ENCODE measurements around the gene INVS. TPM values are rescaled to one million over a fixed set of nuclear protein-coding genes. Genes with fewer than 3 reads are reported as not detected.

Gene INVS
- total and polyA plus RNA-seq, 2 of the 13 experiments (the other 11 are each of a cell fraction or from before 2014, with no cell fraction given) = 11.3 to 16.3 TPM

DNA sequence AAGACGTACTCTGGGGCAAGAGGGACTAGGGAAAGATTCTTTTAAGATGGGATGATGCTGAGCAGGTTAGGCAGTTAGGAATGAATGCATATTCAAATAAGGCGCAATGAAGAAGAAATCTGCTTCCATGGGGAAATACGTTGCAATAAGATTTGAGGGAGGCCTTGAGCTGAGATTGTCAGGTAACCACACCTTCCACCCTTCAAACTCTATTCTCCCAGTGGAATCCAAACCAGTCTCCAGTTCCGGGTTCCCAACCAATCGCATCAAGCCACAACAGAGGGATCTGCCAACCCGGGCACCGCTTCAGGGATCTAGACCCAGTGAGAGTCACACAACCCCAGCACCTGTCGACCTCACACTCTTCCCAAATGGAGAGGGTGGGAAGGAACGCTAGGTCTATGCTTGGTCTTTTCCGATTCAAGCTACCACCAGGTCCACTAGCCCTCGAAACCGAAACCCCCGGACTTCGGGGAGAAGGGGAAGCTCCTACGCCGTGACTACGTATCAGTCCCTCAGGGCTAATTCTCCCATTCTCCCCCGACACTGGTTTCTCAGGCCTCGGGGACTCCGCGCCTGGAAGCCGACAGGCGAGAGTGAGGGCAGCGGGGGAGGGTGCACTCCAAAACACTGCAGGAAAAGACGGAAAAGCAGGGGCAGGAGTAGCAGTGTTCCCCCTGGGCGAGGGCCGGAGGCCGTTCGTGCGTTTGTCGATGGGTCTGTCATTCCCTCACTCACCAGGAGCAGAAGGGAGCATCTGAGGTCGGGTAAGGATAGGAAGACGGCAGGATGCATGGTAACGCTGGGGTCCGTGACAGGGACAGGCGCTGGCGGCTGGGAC is 777 bp upstream of the INVS start (continued):
- TF ChIP-seq, protein P1, sequence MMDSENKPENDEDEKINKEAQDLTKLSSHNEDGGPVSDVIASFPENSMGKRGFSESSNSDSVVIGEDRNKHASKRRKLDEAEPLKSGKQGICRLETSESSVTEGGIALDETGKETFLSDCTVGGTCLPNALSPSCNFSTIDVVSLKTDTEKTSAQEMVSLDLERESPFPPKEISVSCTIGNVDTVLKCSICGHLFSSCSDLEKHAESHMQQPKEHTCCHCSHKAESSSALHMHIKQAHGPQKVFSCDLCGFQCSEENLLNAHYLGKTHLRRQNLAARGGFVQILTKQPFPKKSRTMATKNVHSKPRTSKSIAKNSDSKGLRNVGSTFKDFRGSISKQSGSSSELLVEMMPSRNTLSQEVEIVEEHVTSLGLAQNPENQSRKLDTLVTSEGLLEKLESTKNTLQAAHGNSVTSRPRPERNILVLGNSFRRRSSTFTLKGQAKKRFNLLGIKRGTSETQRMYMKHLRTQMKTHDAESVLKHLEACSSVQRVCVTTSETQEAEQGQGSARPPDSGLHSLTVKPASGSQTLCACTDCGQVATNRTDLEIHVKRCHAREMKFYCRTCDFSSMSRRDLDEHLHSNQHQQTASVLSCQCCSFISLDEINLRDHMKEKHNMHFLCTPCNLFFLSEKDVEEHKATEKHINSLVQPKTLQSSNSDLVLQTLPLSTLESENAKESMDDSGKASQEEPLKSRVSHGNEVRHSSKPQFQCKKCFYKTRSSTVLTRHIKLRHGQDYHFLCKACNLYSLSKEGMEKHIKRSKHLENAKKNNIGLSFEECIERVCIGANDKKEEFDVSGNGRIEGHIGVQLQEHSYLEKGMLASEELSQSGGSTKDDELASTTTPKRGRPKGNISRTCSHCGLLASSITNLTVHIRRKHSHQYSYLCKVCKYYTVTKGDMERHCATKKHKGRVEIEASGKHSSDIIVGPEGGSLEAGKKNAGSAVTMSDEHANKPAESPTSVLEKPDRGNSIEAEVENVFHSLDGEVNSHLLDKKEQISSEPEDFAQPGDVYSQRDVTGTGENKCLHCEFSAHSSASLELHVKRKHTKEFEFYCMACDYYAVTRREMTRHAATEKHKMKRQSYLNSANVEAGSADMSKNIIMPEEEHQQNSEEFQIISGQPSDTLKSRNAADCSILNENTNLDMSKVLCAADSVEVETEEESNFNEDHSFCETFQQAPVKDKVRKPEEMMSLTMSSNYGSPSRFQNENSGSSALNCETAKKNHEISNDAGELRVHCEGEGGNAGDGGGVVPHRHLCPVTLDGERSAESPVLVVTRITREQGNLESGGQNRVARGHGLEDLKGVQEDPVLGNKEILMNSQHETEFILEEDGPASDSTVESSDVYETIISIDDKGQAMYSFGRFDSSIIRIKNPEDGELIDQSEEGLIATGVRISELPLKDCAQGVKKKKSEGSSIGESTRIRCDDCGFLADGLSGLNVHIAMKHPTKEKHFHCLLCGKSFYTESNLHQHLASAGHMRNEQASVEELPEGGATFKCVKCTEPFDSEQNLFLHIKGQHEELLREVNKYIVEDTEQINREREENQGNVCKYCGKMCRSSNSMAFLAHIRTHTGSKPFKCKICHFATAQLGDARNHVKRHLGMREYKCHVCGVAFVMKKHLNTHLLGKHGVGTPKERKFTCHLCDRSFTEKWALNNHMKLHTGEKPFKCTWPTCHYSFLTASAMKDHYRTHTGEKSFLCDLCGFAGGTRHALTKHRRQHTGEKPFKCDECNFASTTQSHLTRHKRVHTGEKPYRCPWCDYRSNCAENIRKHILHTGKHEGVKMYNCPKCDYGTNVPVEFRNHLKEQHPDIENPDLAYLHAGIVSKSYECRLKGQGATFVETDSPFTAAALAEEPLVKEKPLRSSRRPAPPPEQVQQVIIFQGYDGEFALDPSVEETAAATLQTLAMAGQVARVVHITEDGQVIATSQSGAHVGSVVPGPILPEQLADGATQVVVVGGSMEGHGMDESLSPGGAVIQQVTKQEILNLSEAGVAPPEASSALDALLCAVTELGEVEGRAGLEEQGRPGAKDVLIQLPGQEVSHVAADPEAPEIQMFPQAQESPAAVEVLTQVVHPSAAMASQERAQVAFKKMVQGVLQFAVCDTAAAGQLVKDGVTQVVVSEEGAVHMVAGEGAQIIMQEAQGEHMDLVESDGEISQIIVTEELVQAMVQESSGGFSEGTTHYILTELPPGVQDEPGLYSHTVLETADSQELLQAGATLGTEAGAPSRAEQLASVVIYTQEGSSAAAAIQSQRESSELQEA (CRISPR knock-in tag; IDR thresholded peaks at IDR 0.05; ENCODE audit: not compliant biosample characterization) = peak; percentile 38
- TF ChIP-seq, protein P2, sequence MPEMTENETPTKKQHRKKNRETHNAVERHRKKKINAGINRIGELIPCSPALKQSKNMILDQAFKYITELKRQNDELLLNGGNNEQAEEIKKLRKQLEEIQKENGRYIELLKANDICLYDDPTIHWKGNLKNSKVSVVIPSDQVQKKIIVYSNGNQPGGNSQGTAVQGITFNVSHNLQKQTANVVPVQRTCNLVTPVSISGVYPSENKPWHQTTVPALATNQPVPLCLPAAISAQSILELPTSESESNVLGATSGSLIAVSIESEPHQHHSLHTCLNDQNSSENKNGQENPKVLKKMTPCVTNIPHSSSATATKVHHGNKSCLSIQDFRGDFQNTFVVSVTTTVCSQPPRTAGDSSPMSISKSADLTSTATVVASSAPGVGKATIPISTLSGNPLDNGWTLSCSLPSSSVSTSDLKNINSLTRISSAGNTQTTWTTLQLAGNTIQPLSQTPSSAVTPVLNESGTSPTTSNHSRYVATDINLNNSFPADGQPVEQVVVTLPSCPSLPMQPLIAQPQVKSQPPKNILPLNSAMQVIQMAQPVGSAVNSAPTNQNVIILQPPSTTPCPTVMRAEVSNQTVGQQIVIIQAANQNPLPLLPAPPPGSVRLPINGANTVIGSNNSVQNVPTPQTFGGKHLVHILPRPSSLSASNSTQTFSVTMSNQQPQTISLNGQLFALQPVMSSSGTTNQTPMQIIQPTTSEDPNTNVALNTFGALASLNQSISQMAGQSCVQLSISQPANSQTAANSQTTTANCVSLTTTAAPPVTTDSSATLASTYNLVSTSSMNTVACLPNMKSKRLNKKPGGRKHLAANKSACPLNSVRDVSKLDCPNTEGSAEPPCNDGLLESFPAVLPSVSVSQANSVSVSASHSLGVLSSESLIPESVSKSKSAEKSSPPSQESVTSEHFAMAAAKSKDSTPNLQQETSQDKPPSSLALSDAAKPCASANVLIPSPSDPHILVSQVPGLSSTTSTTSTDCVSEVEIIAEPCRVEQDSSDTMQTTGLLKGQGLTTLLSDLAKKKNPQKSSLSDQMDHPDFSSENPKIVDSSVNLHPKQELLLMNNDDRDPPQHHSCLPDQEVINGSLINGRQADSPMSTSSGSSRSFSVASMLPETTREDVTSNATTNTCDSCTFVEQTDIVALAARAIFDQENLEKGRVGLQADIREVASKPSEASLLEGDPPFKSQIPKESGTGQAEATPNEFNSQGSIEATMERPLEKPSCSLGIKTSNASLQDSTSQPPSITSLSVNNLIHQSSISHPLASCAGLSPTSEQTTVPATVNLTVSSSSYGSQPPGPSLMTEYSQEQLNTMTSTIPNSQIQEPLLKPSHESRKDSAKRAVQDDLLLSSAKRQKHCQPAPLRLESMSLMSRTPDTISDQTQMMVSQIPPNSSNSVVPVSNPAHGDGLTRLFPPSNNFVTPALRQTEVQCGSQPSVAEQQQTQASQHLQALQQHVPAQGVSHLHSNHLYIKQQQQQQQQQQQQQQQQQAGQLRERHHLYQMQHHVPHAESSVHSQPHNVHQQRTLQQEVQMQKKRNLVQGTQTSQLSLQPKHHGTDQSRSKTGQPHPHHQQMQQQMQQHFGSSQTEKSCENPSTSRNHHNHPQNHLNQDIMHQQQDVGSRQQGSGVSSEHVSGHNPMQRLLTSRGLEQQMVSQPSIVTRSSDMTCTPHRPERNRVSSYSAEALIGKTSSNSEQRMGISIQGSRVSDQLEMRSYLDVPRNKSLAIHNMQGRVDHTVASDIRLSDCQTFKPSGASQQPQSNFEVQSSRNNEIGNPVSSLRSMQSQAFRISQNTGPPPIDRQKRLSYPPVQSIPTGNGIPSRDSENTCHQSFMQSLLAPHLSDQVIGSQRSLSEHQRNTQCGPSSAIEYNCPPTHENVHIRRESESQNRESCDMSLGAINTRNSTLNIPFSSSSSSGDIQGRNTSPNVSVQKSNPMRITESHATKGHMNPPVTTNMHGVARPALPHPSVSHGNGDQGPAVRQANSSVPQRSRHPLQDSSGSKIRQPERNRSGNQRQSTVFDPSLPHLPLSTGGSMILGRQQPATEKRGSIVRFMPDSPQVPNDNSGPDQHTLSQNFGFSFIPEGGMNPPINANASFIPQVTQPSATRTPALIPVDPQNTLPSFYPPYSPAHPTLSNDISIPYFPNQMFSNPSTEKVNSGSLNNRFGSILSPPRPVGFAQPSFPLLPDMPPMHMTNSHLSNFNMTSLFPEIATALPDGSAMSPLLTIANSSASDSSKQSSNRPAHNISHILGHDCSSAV (CRISPR knock-in tag; IDR thresholded peaks at IDR 0.05; ENCODE audit: borderline replicate concordance) = no peak
- TF ChIP-seq TAF15 (IDR thresholded peaks at IDR 0.05; ENCODE audit: low read depth, low read length, poor library complexity, severe bottlenecking) (no peak), ZNF547 (CRISPR knock-in tag; IDR thresholded peaks at IDR 0.05) (peak; percentile 18; the same call in 1 of the 2 replicates), ONECUT2 (CRISPR knock-in tag; IDR thresholded peaks at IDR 0.05) (no peak), ZNF546 (CRISPR knock-in tag; conservative IDR thresholded peaks at IDR 0.05) (no peak), KDM2A (CRISPR knock-in tag; IDR thresholded peaks at IDR 0.05; ENCODE audit: borderline replicate concordance, low read depth) (no peak)
- TF ChIP-seq, protein P3, sequence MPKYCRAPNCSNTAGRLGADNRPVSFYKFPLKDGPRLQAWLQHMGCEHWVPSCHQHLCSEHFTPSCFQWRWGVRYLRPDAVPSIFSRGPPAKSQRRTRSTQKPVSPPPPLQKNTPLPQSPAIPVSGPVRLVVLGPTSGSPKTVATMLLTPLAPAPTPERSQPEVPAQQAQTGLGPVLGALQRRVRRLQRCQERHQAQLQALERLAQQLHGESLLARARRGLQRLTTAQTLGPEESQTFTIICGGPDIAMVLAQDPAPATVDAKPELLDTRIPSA (CRISPR knock-in tag; IDR thresholded peaks at IDR 0.05; ENCODE audit: borderline replicate concordance) = peak; percentile 66; the same call in 1 of the 2 replicates
- TF ChIP-seq, protein P4, sequence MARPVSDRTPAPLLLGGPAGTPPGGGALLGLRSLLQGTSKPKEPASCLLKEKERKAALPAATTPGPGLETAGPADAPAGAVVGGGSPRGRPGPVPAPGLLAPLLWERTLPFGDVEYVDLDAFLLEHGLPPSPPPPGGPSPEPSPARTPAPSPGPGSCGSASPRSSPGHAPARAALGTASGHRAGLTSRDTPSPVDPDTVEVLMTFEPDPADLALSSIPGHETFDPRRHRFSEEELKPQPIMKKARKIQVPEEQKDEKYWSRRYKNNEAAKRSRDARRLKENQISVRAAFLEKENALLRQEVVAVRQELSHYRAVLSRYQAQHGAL (CRISPR knock-in tag; IDR thresholded peaks at IDR 0.05; ENCODE audit: not compliant biosample characterization) = no peak

All from HepG2 (cell line).